Peyer's patch (tissue), 4 donors: Measurements from ENCODE around the gene HAGH. TPM values are rescaled to one million over a fixed set of nuclear protein-coding genes. Genes with fewer than 3 reads are reported as not detected.
A peak's percentile ranks its signal among the peaks of the same experiment; 100 is the strongest.

ENCODE experiments used
- DNase-seq, 3 donors: peaks; one replicate each; pipeline ENCODE4 v3.0.0-alpha.2; 2017 to 2019
- H3K27ac ChIP-seq, 4 donors: fragments of 200-600 bp; sonication (generic); one replicate each; pipeline ENCODE4 v1.5.1; 2016 to 2019
- H3K27me3 ChIP-seq, 2 donors: fragments of 200-600 bp; sonication (generic); one replicate each; pipeline ENCODE4 v1.5.1; 2019
- H3K36me3 ChIP-seq, 3 donors: fragments of 200-600 bp; sonication (generic); one replicate each; pipeline ENCODE4 v1.5.1; 2016 to 2019
- H3K4me1 ChIP-seq, 4 donors: fragments of 200-600 bp; sonication (generic); one replicate each; pipeline ENCODE4 v1.5.1; 2016 to 2019
- H3K4me3 ChIP-seq, 4 donors: fragments of 200-600 bp; sonication (generic); 1 replicate in 3 of 4; 2 replicates in 1 of 4; pipeline ENCODE4 v1.5.1; 2016 to 2019; ENCODE audit warnings: mild to moderate bottlenecking in 1 of 4
- H3K9me3 ChIP-seq, 4 donors: fragments of 200-600 bp; sonication (generic); one replicate each; pipeline ENCODE4 v1.5.1; 2016 to 2019; ENCODE audit warnings: mild to moderate bottlenecking in 1 of 4
- CTCF ChIP-seq, 6 experiments: fragments of 450-650 bp in 4 of 6; fragments of 200-600 bp in 2 of 6; sonication (generic) in 1 of 6; IDR thresholded peaks; one replicate each; pipeline ENCODE4 v1.5.1; 2017 to 2019; ENCODE audit warnings: antibody characterized with exemption in 6 of 6, mild to moderate bottlenecking in 3 of 6, moderate library complexity in 1 of 6
- POLR2A ChIP-seq, 2 donors: fragments of 450-650 bp; IDR thresholded peaks; one replicate each; pipeline ENCODE4 v1.5.1; 2017; ENCODE audit warnings: antibody characterized with exemption in 2 of 2, mild to moderate bottlenecking in 2 of 2, moderate library complexity in 2 of 2
- total RNA-seq, 4 donors: library from RNA; depleted of rRNA; stranded (reverse); fragments of >200 nt; gene quantifications; one replicate each; pipeline ENCODE4 v1.1.0, GENCODE V29; 2016

HAGH gene
- total RNA-seq, 4 donors from 2014 or later: 105 to 187 (median 155) TPM

DNA sequence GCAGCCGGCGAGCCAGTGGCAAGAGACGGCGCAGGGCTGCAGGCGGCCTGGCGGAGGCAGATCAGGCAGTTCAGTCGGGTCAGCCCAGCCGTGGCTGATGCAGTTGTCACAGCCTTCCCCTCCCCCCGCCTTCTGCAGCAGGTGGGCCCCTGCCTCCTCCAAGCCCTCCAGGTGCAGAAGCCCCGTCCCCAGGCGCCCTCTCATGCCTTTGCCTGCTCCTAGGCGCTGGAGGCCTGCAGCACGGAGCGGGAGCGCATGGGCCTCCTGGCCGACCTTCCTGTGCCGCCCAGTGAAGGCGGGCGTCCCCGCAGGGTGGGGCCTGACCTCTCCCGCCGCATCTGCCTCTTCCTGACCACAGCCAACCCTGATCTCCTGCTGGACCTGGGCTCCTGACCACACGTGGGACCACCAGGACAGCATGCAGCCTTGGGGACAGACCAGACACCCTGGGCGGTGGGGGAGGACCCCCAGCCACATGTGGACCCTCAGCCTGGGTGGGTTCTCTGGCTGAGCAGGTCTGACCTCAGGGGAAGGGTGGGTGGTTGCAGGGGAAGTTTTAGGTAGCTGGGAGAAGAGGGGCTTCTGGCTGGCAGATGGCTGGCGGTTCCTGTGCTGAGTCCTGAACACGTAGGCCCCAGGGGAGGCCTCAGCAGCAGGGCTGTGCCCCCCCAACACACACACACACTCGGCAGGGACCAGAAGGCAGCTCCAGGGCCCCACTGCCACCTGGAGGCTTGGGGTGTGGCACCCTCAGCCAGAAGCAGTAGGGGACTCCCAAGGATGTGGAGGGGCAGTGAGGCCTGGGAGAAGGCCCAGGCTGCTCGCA is 50.6 kb downstream of the HAGH start:
- no peak for TF ChIP-seq CTCF (IDR thresholded peaks at IDR 0.05)
- no peak for TF ChIP-seq POLR2A (IDR thresholded peaks at IDR 0.05)
- peaks cover 0 to 33% (median 11%) of the 10 kb centered on the region in 4 donors for H3K4me1 ChIP-seq

DNA sequence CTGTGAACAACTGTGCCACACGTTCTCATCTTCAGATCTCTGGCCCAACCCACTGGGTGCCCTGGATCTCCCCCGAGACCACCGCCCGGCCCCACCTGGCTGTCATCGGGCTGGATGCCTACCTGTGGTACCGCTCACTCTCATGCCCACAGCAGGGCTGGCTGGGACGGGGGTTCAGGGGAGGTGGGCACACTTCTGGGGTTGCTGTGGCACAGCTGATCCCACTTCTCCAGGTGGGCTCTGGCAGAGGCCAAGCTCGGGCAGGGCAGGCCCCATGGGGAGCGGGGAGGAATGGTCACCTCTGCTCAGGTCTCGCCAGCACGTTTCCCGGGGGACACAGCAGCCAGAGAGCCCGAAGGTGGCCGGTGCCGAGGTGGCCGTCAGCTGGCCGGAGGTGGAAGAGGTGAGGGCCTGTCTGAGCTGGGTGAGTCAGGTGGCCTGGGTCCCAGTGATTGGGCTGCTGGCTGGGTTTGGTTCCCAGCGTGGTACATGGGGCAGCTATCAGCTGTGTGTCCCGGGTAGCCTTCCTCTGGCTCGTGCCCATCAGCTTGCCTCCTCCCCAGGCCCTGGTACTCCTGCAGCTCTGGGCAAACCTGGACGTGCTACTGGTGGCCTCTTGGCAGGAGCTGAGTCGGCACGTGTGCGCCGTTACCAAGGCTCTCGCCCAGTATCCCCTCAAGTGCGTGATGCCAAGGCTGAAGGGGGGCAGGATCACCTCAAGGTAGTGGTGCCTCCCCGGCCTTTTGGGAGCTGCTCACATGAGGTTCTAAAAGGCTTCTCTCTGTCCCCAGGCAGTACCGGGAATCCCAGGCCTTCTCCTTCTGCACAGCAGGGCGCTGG is 51.4 kb downstream of the HAGH start:
- Histone ChIP-seq H3K4me3 (no peak overlapping the region), H3K27me3 (no peaks in the 10 kb centered on the region), H3K36me3 (peaks cover 0 to 52% (median 0%) of the 10 kb centered on the region in 3 donors), H3K4me1 (peaks cover 0 to 29% (median 16%) of the 10 kb centered on the region in 4 donors), H3K27ac (no peak overlapping the region), H3K9me3 (no peaks in the 10 kb centered on the region)
- DNase-seq: no peak
- TF ChIP-seq POLR2A (IDR thresholded peaks at IDR 0.05) (no peak), CTCF (IDR thresholded peaks at IDR 0.05) (no peak)

More for the DNA sequence above, 50.6 kb downstream of the HAGH start:
- peaks cover 0 to 52% (median 0%) of the 10 kb centered on the region in 3 donors for H3K36me3 ChIP-seq
- no peaks in the 10 kb centered on the region for H3K27me3 ChIP-seq
- H3K9me3 ChIP-seq: no peaks in the 10 kb centered on the region
- no peak for DNase-seq
- H3K27ac ChIP-seq: no peak overlapping the region
- no peak overlapping the region for H3K4me3 ChIP-seq

DNA sequence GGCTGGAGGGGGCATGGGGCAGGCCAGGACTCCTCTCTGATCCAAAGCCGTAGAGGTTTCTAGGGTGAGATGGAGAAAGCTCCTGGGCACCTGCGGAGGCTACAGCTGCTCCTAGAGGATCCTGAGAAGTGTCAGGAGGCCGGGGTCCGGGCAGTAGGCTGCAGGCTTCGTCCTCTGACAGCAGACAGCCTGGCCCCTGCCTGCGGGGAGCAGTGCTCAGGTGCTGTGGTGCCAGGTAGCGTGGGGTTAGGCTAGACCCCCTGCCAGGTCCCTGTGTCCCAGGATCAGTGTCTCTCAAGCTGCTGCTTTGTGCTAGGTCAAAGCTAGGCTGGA is 52.2 kb downstream of the HAGH start:
- peaks cover 0 to 34% (median 19%) of the 10 kb centered on the region in 4 donors for H3K4me1 ChIP-seq
- TF ChIP-seq CTCF (IDR thresholded peaks at IDR 0.05) (no peak), POLR2A (IDR thresholded peaks at IDR 0.05) (no peak)
- peaks cover 0 to 48% (median 0%) of the 10 kb centered on the region in 3 donors for H3K36me3 ChIP-seq
- no peaks in the 10 kb centered on the region for H3K27me3 ChIP-seq
- DNase-seq: no peak
- no peaks in the 10 kb centered on the region for H3K9me3 ChIP-seq
- no peak overlapping the region for H3K27ac ChIP-seq
- H3K4me3 ChIP-seq: peak overlapping the region in 3 of 4 donors; percentile 79 to 99 (median 83)

DNA sequence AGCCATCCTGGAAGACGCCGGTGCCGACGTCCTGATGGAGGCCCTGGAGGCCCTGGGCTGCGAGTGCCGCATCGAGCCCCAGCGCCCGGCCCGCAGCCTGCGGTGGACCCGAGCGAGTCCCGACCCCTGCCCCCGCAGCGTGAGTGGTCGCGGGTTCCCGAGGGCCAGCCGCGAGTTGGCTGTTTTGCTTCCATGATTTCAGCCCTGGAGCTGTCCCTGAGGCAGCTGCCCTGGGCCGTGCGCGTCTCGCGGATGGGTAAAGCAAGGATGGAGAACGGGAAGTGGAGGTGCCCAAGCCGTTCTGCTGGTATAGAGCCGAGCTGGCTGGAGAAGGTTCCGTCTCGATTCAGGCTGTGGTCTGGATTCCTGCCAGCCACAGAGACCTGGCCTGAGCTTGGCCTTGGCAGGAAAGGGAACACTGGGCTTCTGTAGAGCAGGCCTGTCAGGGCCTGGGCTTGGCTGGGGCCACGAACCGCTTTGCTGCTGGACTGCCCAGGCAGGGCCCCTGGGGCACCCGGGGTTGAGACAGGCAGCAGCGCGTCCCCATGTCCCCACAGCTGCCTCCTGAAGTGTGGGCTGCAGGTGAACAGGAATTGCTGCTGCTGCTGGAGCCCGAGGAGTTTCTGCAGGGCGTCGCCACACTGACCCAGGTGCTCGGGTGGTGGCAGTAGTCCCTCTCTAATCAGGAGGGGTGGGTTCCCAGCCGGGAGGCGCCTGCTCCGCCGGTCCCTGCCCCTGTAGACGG is 52.8 kb downstream of the HAGH start:
- TF ChIP-seq CTCF (IDR thresholded peaks at IDR 0.05): no peak
- TF ChIP-seq POLR2A (IDR thresholded peaks at IDR 0.05): no peak
- no peaks in the 10 kb centered on the region for H3K27me3 ChIP-seq
- H3K9me3 ChIP-seq: no peaks in the 10 kb centered on the region
- peak in 2 of 3 donors; percentile 42 to 70 for DNase-seq
- peaks cover 0 to 48% (median 0%) of the 10 kb centered on the region in 3 donors for H3K36me3 ChIP-seq
- peaks cover 0 to 34% (median 19%) of the 10 kb centered on the region in 4 donors for H3K4me1 ChIP-seq
- peak overlapping the region; percentile 79 to 99 (median 86) for H3K4me3 ChIP-seq
- H3K27ac ChIP-seq: peak overlapping the region; percentile 86 to 99 (median 91)
